GM12878 (cell line): Measurements from ENCODE around the gene PSTPIP2. TPM values are rescaled to one million over a fixed set of nuclear protein-coding genes. Genes with fewer than 3 reads are reported as not detected.

ENCODE experiments used
- ATAC-seq: fragments of 200-7000 bp; cut with Tn5 transposase; 3 replicates; pipeline ENCODE4 v1.9.1; 2020; ENCODE audit warnings: mild to moderate bottlenecking, moderate library complexity
- BruUV-seq: library from RNA; stranded (reverse); fragments of 400-500 nt; replicated peaks from 2 replicates; lab custom pipeline; 2021; lab: Mats Ljungman, UMichigan
- CTCF ChIA-PET: fragments of 300-600 bp; sonication (Branson Sonifier 250); formaldehyde crosslinking; extraction: SDS; loops from one replicate; lab custom pipeline; 2021; ENCODE audit warnings: inconsistent platforms; lab: Yijun Ruan, JAX
- POLR2A ChIA-PET: fragments of 350-600 bp; formaldehyde crosslinking; extraction: SDS; loops from one replicate; lab custom pipeline; 2021; ENCODE audit warnings: inconsistent platforms; lab: Charles Lee
- RAD21 ChIA-PET: fragments of 300-600 bp; sonication (Branson Sonifier 250); formaldehyde crosslinking; loops from one replicate; lab custom pipeline; 2023; ENCODE audit warnings: antibody characterized with exemption; ENCODE audit not compliant: unreplicated experiment; lab: Charles Lee
- SMC1A ChIA-PET: fragments of 300-600 bp; sonication (Branson Sonifier 250); formaldehyde crosslinking; loops from one replicate; lab custom pipeline; 2023; ENCODE audit not compliant: unreplicated experiment, uncharacterized antibody; lab: Charles Lee
- DNase-seq: peaks from one replicate; pipeline ENCODE4 v3.0.0-alpha.2; 2011; ENCODE audit warnings: low read depth, low spot score
- FAIRE-seq: peaks from 3 replicates; lab custom pipeline; 2011; peaks lifted over from hg19 to GRCh38; lab: Jason Lieb, UNC
- H2AFZ ChIP-seq: 2 replicates; pipeline ENCODE4 v1.6.0; 2011; ENCODE audit warnings: low read depth, low read length, control low read depth; ENCODE audit not compliant: control insufficient read depth
- H3K27ac ChIP-seq: 2 replicates; pipeline ENCODE4 v1.5.1; 2011; ENCODE audit warnings: control low read depth; ENCODE audit not compliant: control insufficient read depth, insufficient read depth
- H3K27me3 ChIP-seq, 2 experiments: replicated peaks in 1 of 2; 2 replicates each; pipeline versions ENCODE4 v1.6.0 to v1.6.1; 2011; ENCODE audit warnings: low read length in 1 of 2; ENCODE audit not compliant: control insufficient read depth in 2 of 2, insufficient read depth in 2 of 2
- H3K36me3 ChIP-seq, 2 experiments: 2 replicates each; pipeline ENCODE4 v1.5.1; 2011; ENCODE audit warnings: low read length in 1 of 2; ENCODE audit not compliant: control insufficient read depth in 2 of 2, insufficient read depth in 2 of 2
- H3K4me1 ChIP-seq: 2 replicates; pipeline ENCODE4 v1.6.1; 2011; ENCODE audit warnings: mild to moderate bottlenecking, low read length, moderate library complexity, mixed read lengths; ENCODE audit not compliant: control insufficient read depth, insufficient read depth
- H3K4me2 ChIP-seq: 2 replicates; pipeline ENCODE4 v1.6.0; 2011; ENCODE audit warnings: control low read depth; ENCODE audit not compliant: control insufficient read depth, insufficient read depth
- H3K4me3 ChIP-seq: fragments of 200-600 bp; sonication (generic); 2 replicates; pipeline ENCODE4 v1.5.1; 2016
- H3K79me2 ChIP-seq: 2 replicates; pipeline ENCODE4 v1.6.0; 2011; ENCODE audit warnings: low read length; ENCODE audit not compliant: control insufficient read depth, insufficient read depth
- H3K9ac ChIP-seq: 2 replicates; pipeline ENCODE4 v1.8.0; 2011; ENCODE audit warnings: low read length, control low read depth, mixed read lengths; ENCODE audit not compliant: control insufficient read depth, insufficient read depth
- H3K9me3 ChIP-seq: replicated peaks from 3 replicates; pipeline ENCODE4 v1.5.1; 2011; ENCODE audit warnings: mild to moderate bottlenecking, low read length; ENCODE audit not compliant: control insufficient read depth, insufficient read depth
- H4K20me1 ChIP-seq: 2 replicates; pipeline ENCODE4 v1.6.0; 2011; ENCODE audit not compliant: control insufficient read depth, insufficient read depth
- BCL11A ChIP-seq: IDR thresholded peaks from 2 replicates; pipeline ENCODE4 v1.6.1; 2011; ENCODE audit warnings: low read depth, low read length
- BCLAF1 ChIP-seq: fragments of 450-650 bp; IDR thresholded peaks from 2 replicates; pipeline ENCODE4 v1.6.1; 2017; ENCODE audit warnings: antibody characterized with exemption, mild to moderate bottlenecking, moderate library complexity
- CHD2 ChIP-seq: IDR thresholded peaks from 2 replicates; pipeline ENCODE4 v1.6.1; 2011; ENCODE audit warnings: low read depth, low read length, improper control_type of control experiment, borderline replicate concordance
- CTCF ChIP-seq, 3 experiments: IDR thresholded peaks in 2 of 3; conservative IDR thresholded peaks in 1 of 3; 2 replicates each; pipeline ENCODE4 v1.5.1; 2011; ENCODE audit warnings: low read depth in 3 of 3, low read length in 3 of 3, mild to moderate bottlenecking in 3 of 3, control low read depth in 2 of 3, moderate library complexity in 2 of 3, inconsistent platforms in 1 of 3, mixed read lengths in 1 of 3; ENCODE audit not compliant: control insufficient read depth in 2 of 3, insufficient read depth in 1 of 3; ENCODE audit errors: extremely low read depth in 1 of 3
- HCFC1 ChIP-seq: fragments of 150-350 bp; IDR thresholded peaks from 2 replicates; pipeline ENCODE4 v1.6.1; 2014; ENCODE audit warnings: low read length
- MEF2A ChIP-seq: IDR thresholded peaks from 2 replicates; pipeline ENCODE4 v1.6.1; 2011; ENCODE audit warnings: low read depth, mild to moderate bottlenecking, low read length, moderate library complexity; ENCODE audit not compliant: insufficient read depth
- NR2C1 ChIP-seq: fragments of 450-650 bp; IDR thresholded peaks from 2 replicates; pipeline ENCODE4 v1.6.1; 2017; ENCODE audit warnings: antibody characterized with exemption, mild to moderate bottlenecking, moderate library complexity
- NR2C2 ChIP-seq: IDR thresholded peaks from 2 replicates; pipeline ENCODE4 v1.6.1; 2011; ENCODE audit warnings: borderline replicate concordance, low read depth; ENCODE audit not compliant: control insufficient read depth, insufficient read length
- PAX5 ChIP-seq: IDR thresholded peaks from 2 replicates; pipeline ENCODE4 v1.6.1; 2011; ENCODE audit warnings: low read depth, low read length, borderline replicate concordance
- RAD21 ChIP-seq: IDR thresholded peaks from 2 replicates; pipeline ENCODE4 v1.6.1; 2011; ENCODE audit warnings: mild to moderate bottlenecking, low read depth, low read length, moderate library complexity; ENCODE audit not compliant: insufficient read depth
- SMAD1 ChIP-seq: fragments of 450-650 bp; IDR thresholded peaks from 2 replicates; pipeline ENCODE4 v1.6.1; 2018; ENCODE audit warnings: mild to moderate bottlenecking, low read depth; ENCODE audit not compliant: partially characterized antibody
- YBX1 ChIP-seq: fragments of 450-650 bp; IDR thresholded peaks from 2 replicates; pipeline ENCODE4 v1.6.1; 2016; ENCODE audit warnings: antibody characterized with exemption
- YY1 ChIP-seq: IDR thresholded peaks from 2 replicates; pipeline ENCODE4 v1.6.1; 2011; ENCODE audit warnings: low read depth, mild to moderate bottlenecking, low read length
- ZBED1 ChIP-seq: IDR thresholded peaks from 2 replicates; pipeline ENCODE4 v1.6.1; 2016; ENCODE audit warnings: borderline replicate concordance
- ZNF592 ChIP-seq: fragments of 450-650 bp; IDR thresholded peaks from 2 replicates; pipeline ENCODE4 v1.6.1; 2017; ENCODE audit warnings: mild to moderate bottlenecking, moderate library complexity
- WGBS: methylation state at CpG from one replicate; pipeline ENCODE4 v1.1.6; 2016; ENCODE audit warnings: low lambda C conversion rate; ENCODE audit not compliant: insufficient replicate concordance, insufficient coverage; ENCODE audit errors: missing lambda C conversion rate; 5-methylcytosine and 5-hydroxymethylcytosine counted together
- in situ Hi-C: fragments of 300-500 bp; cut with MboI; formaldehyde crosslinking; loops from 9 replicates; pipeline ENCODE4 v1.14.3; 2018; ENCODE audit warnings: mixed read lengths
- intact Hi-C: fragments of 100-400 bp; cut with micrococcal nuclease; formaldehyde crosslinking; loops from one replicate; pipeline ENCODE4 v1.14.2; 2022; ENCODE audit not compliant: unreplicated experiment
- polyA plus RNA-seq, 11 experiments: library from polyadenylated mRNA; depleted of rRNA in 4 of 11; unstranded in 6 of 11; stranded (reverse) in 5 of 11; fragments of >200 nt; fragmentation: Nextera tagmentation in 4 of 11; fragmentation: Illumina TruSeq in 1 of 11; extraction: Ambion mirVana in 4 of 11; extraction: Trizol in 1 of 11; gene quantifications; 1 replicate in 1 of 11; 2 replicates in 10 of 11; pipeline versions ENCODE4 v1.2.1 to v1.2.3, GENCODE V29; 2011 to 2016; ENCODE audit warnings: inconsistent platforms in 2 of 11, missing spikeins in 2 of 11, low read depth in 1 of 11
- total RNA-seq, 4 experiments: library from RNA; depleted of rRNA in 3 of 4; stranded (reverse); fragments of >200 nt in 3 of 4; fragmentation: Illumina TruSeq in 1 of 4; extraction: Trizol in 1 of 4; gene quantifications; 2 replicates each; pipeline versions ENCODE4 v1.2.1 to v1.2.3, GENCODE V29; 2013 to 2021

Gene PSTPIP2
- total and polyA plus RNA-seq, 10 of the 15 experiments (the other 5 are each of a cell fraction or from before 2014, with no cell fraction given): 0.69 to 38.4 (median 24.7) TPM

GRCh38 chr18:46007165-46007564 is 64.9 kb downstream of the PSTPIP2 start (continued):
- no peak for TF ChIP-seq YY1

- intact Hi-C loops (no loop called here), in situ Hi-C loops (no loop called here)
- no peak for ATAC-seq
- Histone ChIP-seq H3K27ac (no peak overlapping the region), H2AFZ (no peak overlapping the region), H3K9me3 (no peaks in the 10 kb centered on the region; the same call in 2 of the 3 replicates), H3K9ac (no peak overlapping the region), H3K27me3 (no peaks in the 10 kb centered on the region), H3K79me2 (no peaks in the 10 kb centered on the region), H3K4me2 (no peak overlapping the region), H3K36me3 (no peaks in the 10 kb centered on the region; a peak in 1 of 4 replicates), H3K4me3 (no peak overlapping the region), H4K20me1 (no peaks in the 10 kb centered on the region), H3K4me1 (no peaks in the 10 kb centered on the region; the same call in 1 of the 2 replicates)
- 46% methylated on average over 1 of the region's 1 CpG for WGBS
- DNase-seq: no peak
- ChIA-PET POLR2A (no interaction called here), SMC1A (interaction anchor here (1.2 to 1.3 kb wide), 2 partner anchors 12 to 280 kb away, joined by 3 read pairs; no protein-coding TSS in a partner anchor), CTCF (interaction anchor here (0.6 kb wide), 1 partner anchor 243 kb away, joined by 4 read pairs; no protein-coding TSS in a partner anchor), RAD21 (no interaction called here)
- no peak for FAIRE-seq
- BruUV-seq: no TSS peak
- no peak for TF ChIP-seq CHD2
- TF ChIP-seq SMAD1: no peak
- no peak for TF ChIP-seq NR2C1
- TF ChIP-seq BCLAF1: no peak
- TF ChIP-seq CTCF (IDR thresholded peaks at IDR 0.05 in 2 of 3, conservative IDR thresholded peaks at IDR 0.05 in 1 of 3; ENCODE audit: control insufficient read depth in 2 of 3, extremely low read depth in 1 of 3, insufficient read depth in 1 of 3, low read depth in 3 of 3, low read length in 3 of 3): no peak
- TF ChIP-seq MEF2A: no peak
- no peak for TF ChIP-seq NR2C2
- no peak for TF ChIP-seq ZBED1
- no peak for TF ChIP-seq PAX5
- TF ChIP-seq YBX1: no peak
- TF ChIP-seq BCL11A: no peak
- TF ChIP-seq HCFC1: no peak
- TF ChIP-seq RAD21: no peak
- no peak for TF ChIP-seq ZNF592
Measured at GRCh38 chr18:46002934-46003333, 69.1 kb downstream of the PSTPIP2 start.
